HEK293T (cell line): ENCODE results near the gene TTC8.

ENCODE experiments used
- BHLHE40 ChIP-seq: fragments of 450-650 bp; IDR thresholded peaks from 2 replicates; pipeline ENCODE4 v1.6.1; 2016; ENCODE audit warnings: mild to moderate bottlenecking, moderate library complexity, borderline replicate concordance
- FOXK2 ChIP-seq: fragments of 450-650 bp; IDR thresholded peaks from 2 replicates; pipeline ENCODE4 v1.6.1; 2016; ENCODE audit warnings: mild to moderate bottlenecking
- FOXM1 ChIP-seq: fragments of 450-650 bp; IDR thresholded peaks from 2 replicates; pipeline ENCODE4 v1.6.1; 2017; ENCODE audit warnings: mild to moderate bottlenecking, borderline replicate concordance
- LEF1 ChIP-seq: fragments of 450-650 bp; IDR thresholded peaks from 2 replicates; pipeline ENCODE4 v1.6.1; 2017; ENCODE audit warnings: mild to moderate bottlenecking, borderline replicate concordance
- NFRKB ChIP-seq: fragments of 450-650 bp; IDR thresholded peaks from 2 replicates; pipeline ENCODE4 v1.6.1; 2016; ENCODE audit warnings: mild to moderate bottlenecking, moderate library complexity
- PKNOX1 ChIP-seq: fragments of 450-650 bp; IDR thresholded peaks from 2 replicates; pipeline ENCODE4 v1.6.1; 2016
- SP1 ChIP-seq: fragments of 450-650 bp; IDR thresholded peaks from 2 replicates; pipeline ENCODE4 v1.6.1; 2017
- SUZ12 ChIP-seq: fragments of 450-650 bp; IDR thresholded peaks from 2 replicates; pipeline ENCODE4 v1.6.1; 2016; ENCODE audit warnings: mild to moderate bottlenecking

- TF ChIP-seq FOXK2 (no peak), FOXM1 (no peak), BHLHE40 (no peak), NFRKB (no peak), SP1 (no peak), LEF1 (no peak), SUZ12 (no peak), PKNOX1 (no peak)
Measured at GRCh38 chr14:88798156-88798555, 26.3 kb upstream of the TTC8 start.
